Measurements from ENCODE around the gene CCDC17.

CCDC17 gene

DNA sequence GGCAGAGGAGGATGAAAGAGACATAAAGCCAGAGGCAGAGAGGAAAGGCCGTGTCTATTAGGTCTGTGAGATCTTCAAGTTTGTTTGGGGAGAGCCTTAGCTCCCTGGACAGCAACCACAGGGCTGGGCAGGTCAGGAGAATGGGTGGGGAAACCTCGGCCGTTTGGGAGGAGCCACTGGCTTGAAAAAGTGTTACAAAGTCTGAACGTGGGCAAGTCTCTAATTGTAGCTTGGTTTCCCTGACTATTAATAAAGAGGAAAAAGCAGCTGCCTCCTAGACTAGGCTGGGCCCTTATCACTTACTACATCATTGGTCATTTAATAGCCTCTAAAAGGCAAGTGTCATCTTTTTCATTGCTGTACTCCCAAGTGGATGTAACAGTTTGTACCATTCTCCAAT is at the start of gene CCDC17:
Gene CCDC17 (minus strand): TSS at position 83 of the 400 bp plus-strand sequence. CDS start 145 bp downstream, outside the sequence.
- no peak for DNase-seq (ENCODE audit: low spot score)

- no peak for DNase-seq (ENCODE audit: low spot score)
These were observed 46.2 kb upstream of the CCDC17 start for GRCh38 chr1:45669859-45670655.

- DNase-seq (ENCODE audit: low spot score): no peak
These were observed 45.5 kb upstream of the CCDC17 start for GRCh38 chr1:45669379-45669778.

DNA sequence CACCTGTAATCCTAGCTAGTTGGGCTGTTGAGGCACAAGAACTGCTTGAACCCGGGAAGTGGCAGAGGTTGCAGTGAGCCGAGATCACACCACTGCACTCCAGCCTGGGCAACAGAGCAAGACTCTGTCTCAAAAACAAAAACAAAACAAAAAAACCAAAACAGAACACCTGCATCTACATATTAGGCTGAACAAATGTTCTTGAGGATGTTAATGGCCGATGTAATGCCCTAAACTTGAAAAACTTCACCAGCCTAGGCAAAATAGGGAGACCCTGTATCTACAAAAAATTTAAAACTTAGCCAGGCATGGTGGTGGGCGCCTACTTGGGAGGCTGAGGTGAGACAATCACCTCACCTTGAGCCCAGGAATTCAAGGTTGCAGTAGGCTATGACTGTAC is 44.7 kb upstream of the CCDC17 start:
- no peak for DNase-seq (ENCODE audit: low spot score)

DNA sequence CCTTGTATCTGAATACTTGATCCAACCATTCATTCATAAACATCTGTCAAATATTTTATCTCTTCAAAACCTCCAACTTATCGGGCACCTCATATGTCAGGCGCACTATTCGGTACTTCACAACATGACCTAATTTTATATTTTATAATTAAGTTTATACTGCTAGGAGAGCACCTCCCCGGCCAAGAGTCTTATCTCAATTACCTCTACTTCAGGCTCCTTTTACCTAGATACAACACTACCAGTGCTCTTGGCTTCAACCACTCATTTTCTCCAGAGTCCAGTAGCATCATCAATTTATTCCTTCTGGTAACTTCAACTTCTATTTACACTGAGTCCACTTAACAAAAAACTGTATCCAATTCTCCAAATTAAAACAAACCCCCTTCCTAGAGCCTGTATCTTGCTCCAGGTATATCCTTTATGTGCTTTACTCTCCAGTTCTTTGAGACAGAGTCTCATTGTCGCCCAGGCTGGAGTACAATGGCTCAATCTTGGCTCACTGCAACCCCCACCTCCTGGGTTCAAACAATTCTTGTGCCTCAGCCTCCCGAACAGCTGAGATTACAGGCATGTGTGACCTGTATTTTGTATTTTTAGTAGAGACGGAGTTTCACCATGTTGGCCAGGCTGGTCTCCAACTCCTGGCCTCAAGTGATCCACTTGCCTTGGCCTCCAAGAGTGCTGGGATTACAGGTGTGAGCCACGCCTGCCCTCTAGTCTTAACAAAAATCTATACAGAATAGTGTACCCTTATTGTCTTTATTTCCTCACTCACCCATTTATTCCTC is 43.7 kb upstream of the CCDC17 start:
- no peak for DNase-seq (ENCODE audit: low spot score)

DNA sequence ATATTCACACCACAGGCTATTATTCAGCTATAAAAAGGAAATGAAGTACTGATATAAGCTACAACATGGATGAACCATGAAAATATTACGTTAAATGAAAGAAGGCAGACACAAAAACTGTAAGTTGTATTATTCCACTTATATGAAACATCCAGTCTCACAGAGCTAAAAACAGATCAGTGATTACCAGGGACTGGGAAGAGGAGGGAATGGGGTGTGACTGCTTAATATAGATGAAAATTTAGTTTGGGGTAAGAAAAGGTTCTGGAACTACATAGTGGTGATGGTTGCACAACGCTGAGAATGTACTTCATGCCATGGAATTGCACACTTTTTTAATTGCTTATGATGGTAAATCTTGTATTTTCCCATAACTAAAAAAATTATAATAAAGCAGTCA is 43.0 kb upstream of the CCDC17 start:
- no peak for DNase-seq (ENCODE audit: low spot score)

DNA sequence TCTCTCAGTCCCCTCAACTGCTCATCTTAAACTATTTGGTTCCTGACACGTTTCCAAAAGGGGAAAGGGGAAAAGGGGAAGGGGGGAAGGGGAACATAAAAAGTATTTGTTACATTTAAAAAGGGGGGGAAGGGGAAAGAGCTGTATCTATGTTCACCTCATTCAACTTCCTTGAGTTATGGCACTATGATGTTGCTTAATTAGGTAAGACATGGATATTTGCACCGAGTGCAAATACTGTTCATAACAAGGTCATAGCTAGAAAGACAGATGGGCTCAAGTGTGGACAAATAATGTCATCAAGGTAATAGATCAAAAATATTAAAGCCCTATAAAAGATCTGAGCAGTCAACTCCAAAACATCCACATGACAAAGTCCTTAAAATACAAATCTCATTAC is 36.5 kb upstream of the CCDC17 start:
- no peak for DNase-seq (ENCODE audit: low spot score)

- no peak for DNase-seq (ENCODE audit: low spot score)
These were observed 35.4 kb upstream of the CCDC17 start for GRCh38 chr1:45659222-45659621.

- no peak for DNase-seq (ENCODE audit: low spot score)
These were observed 34.3 kb upstream of the CCDC17 start for GRCh38 chr1:45658171-45658570.

- DNase-seq (ENCODE audit: low spot score): no peak
These were observed 32.8 kb upstream of the CCDC17 start for GRCh38 chr1:45656573-45657226.

DNA sequence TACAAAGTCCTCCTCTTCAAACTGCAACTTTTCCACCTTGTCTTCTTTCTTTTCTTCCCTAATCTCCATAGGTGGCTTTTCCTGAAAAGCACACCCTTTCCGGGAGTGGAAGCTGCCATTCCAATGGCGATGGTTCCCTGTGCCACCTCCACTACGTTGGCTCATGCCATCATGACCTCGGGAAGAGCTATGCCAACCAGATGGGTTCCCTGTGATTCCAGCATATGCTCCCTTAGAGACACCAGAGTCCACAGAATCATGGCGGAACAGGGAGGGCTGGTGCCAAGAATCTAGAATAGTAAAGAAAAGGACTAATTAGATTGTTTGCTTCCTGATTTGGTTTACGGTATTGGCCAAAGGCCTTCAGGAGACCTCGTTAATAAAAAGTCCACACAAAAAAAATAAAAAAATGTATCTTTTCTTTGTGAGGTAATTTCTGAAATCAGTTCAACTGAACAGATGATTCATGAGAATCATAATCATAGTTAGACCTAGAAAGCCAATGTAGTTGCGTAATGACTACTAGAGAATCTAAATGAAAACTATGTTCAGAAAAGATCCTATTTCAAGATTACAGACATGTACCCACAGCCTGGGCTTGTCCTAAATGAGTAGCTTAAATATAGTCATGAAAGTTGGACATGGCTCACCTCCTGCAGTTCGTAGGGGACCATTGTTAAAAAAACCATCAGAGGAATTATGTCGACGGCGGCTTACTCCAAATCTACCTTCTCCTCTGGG is 30.9 kb upstream of the CCDC17 start:
- DNase-seq (ENCODE audit: low spot score): peak; percentile 66

DNA sequence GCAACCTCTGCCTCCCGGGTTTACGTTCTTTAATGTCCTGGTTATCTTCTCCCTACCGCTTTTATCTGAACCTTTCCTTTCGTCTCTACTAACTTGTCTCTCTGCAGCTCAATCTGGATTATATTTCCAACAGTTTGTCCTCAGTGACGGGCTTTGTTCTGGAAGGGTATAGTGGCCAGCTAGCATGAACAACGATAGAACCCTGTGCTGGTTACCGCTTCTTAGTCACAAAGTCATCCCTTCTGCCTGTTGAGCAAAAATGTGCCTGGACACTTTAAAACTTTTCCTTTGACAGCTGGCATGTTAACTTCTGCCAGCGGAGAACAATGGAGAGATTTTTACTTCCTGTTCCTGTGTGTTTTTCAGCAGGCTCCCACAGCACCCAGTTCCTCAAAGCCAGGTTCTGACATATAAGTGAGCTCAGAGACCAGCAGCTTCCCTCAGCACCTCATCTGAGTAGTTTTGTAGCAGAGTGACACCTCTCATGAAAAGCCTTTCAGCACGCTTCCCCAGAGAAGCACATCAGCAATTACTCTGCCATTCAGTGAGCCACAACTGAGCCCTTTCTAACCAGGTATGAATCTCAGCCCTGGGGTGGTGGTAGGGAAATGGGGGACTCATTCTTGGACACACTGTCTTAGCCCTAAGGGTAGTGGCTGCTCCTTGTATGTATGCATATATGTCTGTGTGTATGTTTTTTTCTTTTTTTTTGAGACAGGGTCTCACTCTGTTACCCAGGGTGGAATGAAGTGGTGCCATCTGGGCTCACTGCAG is 23.6 kb upstream of the CCDC17 start:
- no peak for DNase-seq (ENCODE audit: low spot score)

GRCh38 chr1:45644661-45645060 is 20.8 kb upstream of the CCDC17 start:
- DNase-seq (ENCODE audit: low spot score): no peak

GRCh38 chr1:45643978-45644377 is 20.1 kb upstream of the CCDC17 start:
- peak; percentile 13 for DNase-seq (ENCODE audit: low spot score)

DNA sequence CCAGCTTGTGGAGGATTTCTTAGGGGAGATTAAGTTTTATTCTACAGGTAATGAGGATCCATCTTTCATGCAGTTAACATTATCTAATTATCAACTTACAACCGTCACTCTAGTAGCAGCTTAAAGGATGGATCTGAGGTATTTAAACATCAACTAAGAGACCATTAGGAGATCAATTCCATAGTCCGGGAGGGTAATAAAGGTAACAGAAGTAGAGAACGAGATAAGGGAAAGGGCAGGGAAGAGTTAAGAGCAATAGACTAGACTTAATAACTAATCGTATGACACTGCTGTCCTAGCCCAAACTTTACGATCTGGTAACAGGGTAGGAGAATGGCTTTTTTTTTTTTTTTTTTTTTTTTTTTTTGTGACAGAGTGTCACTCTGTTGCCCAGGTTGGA is 19.5 kb upstream of the CCDC17 start:
- no peak for DNase-seq (ENCODE audit: low spot score)

- no peak for DNase-seq (ENCODE audit: low spot score)
These were observed 16.4 kb upstream of the CCDC17 start for GRCh38 chr1:45640293-45640692.

- no peak for DNase-seq (ENCODE audit: low spot score)
These were observed 11.4 kb upstream of the CCDC17 start for GRCh38 chr1:45635211-45635610.

- no peak for DNase-seq (ENCODE audit: low spot score)
These were observed 6.6 kb upstream of the CCDC17 start for GRCh38 chr1:45630429-45630828.

DNA sequence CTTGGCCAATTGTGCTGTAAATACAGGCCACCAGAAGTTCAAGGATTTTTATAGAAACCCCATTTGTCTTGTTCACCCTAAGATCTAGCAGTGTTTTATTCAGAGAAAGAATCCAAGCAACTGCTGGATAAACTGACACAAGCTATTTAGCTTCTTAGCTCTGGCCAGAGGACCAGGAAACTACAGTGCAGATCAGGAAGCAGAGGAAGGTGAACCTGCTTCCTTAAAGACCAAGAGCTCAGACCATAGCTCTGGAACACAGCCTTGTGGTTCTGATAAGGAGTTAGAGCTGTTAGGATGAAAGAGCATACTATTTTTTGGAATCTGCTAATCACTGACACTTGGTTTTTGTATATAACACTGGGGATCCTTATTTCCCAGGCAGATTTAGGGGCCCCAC is 5.2 kb upstream of the CCDC17 start:
- no peak for DNase-seq (ENCODE audit: low spot score)

DNA sequence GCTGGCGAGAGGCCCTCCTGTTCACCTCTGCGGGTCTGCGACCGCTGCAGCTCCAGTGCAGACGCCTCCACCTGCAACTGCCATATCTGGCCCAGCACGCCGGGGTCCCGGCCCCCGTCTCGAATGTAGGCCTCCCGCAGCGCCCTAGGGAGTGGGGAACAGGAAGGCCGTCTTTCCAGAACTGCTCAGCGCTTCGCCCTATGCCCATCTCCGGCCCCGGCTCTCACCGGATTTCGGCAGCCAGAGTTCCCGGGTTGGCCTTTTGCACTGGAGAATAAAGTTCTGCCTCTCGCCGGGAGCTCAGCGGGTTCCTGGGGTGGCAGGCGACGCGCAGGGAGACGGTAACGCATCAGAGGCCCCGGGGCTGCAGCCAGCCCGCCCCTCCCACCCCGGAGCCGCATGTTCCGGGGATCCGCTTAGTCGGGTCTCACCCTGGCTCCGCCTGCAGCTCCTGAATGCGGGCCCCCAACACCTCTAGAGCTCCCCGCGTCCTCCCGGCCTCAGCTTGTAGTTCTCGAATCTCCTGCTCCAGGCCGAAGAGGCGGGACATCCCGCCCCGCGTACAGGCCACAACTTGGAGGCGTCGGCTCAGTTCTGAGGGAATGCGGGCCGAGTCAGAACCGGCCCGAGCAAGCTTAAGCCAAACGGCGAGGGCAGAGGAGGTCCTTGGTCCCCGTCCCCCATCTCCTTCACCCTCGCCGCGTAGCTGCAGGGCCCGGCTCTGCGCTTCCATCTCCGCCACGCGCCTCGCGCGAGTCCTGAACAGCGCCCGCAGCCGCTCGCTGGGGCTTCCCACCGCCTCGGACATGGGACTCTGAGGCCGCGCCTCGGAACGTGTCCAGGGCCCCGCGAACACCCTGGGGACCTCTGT is 1.1 kb downstream of the CCDC17 start:
- DNase-seq (ENCODE audit: low spot score): no peak

Measured in cerebellar cortex (tissue), 1 donor.